ENCODE measurements around the gene DENND1A.
"Not testable (repeated sequence)": the region's sequence is repeated elsewhere in the genome, so short reads cannot be mapped to it uniquely, and the experiment has no call there.

DENND1A gene

GRCh38 chr9:123763910-123764588 is 165.9 kb downstream of the DENND1A start:
- DNase-seq, result no peak

- no peak for DNase-seq
Observed at GRCh38 chr9:123761905-123762605, 167.9 kb downstream of the DENND1A start.

DNA sequence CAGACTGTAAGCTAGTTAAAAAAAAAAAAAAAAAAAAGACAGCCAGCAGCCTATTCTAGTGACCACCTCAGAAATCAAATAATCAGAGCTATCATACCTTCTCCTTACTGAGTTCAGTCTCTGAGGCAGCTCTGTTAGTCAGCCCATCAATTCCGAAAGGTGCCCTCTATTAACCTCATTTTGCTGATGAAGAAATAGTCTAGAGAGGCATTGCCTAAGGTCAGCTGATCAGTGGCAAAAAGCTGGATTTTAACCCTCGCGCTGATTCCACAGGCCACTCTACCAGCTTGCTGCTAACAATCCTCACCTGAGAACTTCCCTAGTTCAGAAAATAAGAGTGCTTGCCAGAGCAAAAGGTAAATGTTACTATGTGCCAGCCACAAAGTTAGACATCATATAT is 172.0 kb downstream of the DENND1A start:
- DNase-seq, result no peak

DNA sequence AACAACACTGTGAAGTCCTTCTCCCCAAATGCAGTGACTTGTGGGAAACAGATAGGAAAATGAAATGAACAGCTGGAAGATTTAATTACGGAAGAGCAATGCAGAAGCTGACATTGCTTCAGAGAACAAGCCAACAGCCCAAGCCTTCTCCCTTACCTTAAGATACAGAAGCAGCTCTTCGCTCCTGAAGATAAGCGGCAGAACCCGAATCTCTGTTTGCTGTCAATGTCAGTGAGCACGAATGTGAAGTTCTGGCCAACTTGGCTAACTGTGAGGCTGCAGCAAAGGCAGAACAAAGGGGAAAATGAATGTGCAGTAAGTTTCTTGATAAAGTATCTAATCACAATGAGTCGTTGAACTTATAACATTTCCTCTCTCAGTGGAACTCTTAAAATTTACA is 172.4 kb downstream of the DENND1A start:
- DNase-seq, result no peak

DNA sequence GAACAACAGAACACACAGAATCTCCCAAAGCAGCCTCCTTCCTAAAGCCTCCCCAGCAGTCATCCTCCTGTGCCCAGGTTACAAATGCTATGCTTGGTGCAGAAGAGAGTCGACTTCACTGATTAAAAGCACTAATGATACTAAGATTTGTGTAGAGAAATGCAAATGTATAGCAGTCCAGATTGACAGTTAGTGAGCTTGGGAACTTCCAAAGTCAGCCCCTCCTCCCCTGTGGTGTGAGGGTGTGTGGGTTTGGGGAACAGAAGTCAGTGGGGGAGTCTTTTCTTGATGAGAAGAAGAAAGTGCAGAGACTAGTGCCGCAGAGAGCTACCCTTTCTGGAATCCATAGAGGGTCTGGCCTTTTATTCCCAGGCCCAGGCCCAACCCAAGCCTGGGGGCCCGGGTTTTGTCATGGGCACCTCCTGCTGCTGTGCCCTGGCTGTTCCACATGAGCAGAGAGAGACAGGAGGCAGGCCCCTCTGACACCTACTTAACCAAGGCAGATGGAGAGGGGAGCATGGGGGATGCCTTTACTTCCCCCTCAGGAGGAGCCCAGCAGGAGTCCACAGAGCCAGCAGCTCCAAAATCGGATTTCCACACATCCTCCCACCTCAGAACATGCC is 173.3 kb downstream of the DENND1A start:
- no peak for DNase-seq

DNA sequence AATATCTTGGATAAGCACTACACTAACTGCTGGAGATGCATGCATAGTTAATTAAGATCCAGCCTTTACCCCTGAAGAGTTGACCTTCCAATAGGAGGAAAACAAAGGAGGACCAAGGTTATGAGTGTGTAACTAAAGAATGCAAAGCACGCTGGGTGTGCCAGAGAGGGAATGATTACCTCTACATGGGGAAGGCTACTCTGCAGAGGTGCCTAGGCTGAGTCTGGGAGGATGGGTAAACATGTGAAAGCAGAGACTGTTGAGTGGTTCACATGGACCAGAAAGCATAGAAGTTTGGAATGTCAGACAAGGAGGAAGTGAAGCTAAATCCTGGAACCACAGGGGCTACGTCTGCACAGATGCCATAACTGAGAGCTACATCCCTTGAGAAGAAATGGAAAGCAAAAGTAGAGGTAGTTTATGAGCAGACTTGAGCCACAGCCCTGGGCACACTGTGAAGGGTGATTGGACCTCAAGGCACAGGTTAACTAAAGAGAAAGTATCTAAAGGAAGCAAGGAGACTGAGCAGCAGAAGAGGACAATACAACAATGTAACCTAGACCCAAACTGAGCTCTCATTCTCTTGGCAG is 176.2 kb downstream of the DENND1A start:
- DNase-seq, result no peak

DNA sequence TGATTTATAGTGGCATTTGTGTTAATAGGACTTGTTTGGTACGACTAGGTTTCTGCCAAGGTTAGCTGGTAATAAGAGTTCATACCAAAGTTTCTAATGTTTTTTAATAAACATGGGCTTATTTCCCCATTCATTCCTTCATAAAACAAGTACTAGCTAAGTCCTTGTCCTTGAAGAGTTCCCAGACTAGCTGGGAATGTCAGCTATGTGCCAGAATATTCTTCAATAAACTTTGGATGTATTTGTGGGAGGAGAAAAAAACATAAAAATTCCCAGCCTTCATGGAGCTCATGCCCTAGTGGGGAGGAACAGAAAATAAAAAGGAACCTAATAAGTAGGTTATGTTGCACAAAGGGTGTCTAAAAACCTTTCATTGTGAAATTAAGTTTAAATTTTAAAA is 176.9 kb downstream of the DENND1A start:
- DNase-seq, result no peak

DNA sequence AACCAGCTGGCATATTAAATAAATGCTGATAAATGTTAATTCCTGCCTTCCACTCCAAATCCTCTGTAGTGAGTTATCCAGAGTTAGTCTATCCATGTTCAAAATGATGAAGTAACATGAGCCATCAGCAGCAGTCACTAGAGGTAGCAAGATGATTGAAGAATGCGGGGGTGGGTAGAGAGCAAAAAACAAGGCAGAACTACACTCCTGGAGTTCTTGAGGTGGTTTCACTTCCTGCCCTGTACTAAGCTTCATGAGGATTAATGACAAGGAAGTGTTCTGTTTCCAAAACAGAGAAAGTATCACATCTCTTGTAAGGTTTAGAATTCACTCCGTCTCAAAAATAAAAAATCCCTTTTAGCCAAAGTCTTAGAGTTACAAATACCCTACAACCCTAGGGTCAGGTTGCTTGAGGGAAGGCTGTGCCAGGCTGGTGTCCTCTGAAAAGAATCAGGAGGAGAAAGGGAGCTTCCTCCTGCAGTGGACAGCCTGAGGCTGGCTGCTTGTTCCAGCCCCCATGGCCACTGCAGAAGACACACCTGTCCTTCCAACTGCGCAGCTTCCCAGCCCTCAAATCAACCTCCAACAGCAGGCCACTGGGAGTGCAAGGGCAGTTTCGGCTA is 180.2 kb downstream of the DENND1A start:
- DNase-seq, result no peak

GRCh38 chr9:123746765-123747164 is 183.2 kb downstream of the DENND1A start:
- DNase-seq, result no peak

DNA sequence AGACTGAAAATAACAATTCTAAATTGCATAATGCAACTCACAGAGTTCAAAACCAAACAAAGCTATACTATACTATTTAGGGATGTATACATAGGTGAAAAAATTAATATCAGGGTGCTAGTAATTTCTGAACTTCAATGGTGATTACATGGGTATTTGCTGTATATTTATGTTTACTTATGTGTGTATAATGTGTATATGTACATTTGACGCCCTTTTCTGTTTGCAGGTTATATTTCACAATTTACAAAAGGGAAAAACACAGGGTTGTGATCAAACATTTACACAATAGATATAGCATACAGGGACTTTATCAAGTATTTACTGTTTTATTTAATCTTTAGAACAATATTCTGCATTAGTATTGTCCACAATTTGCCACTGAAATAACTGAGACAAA is 184.0 kb downstream of the DENND1A start:
- no peak for DNase-seq

- no peak for DNase-seq
Observed at GRCh38 chr9:123745451-123745850, 184.5 kb downstream of the DENND1A start.

GRCh38 chr9:123743737-123744136 is 186.2 kb downstream of the DENND1A start:
- no peak for DNase-seq

GRCh38 chr9:123742009-123742767 is 187.7 kb downstream of the DENND1A start:
- peak in 1 of 3 experiments; percentile 3 for DNase-seq

- DNase-seq, result no peak
Observed at GRCh38 chr9:123741214-123741613, 188.7 kb downstream of the DENND1A start.

DNA sequence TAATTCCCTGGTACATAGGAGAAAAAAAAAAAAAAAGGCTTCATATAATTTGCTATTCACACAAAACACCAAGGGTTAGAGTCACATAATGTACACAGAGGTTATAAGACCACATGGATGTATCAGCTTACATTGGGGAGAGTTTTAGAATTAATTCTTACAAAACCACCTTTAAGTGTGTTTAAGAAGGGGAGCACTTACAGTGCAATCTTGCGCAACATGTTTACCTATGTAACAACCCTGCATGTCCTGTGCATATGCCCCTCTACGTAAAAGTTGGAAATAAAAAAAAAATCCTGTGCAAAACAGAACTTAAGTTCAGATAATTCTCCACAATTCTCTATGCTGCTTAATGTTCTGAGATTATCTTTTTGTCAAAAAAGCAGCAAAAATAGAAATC is 190.0 kb downstream of the DENND1A start:
- DNase-seq, result peak in 1 of 3 experiments; percentile 16

DNA sequence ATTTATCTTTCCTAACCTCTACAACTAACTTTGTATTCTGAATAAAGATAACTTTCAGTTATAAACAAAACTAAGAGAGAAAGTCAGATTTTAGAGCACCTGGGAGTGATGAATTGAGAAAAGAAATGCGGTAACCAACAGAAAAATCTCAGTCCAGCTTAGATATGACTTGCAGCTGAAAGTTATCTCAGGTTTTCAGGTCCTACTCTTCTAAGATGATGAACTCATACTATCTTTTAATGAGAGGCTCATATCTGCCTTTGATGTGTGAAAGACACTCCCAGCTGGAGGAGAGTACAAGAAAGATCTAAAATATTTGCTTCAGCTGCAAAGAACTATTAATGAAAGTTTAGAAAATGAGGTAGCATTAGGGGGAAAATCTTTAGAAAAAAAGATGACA is 190.5 kb downstream of the DENND1A start:
- DNase-seq, result no peak

DNA sequence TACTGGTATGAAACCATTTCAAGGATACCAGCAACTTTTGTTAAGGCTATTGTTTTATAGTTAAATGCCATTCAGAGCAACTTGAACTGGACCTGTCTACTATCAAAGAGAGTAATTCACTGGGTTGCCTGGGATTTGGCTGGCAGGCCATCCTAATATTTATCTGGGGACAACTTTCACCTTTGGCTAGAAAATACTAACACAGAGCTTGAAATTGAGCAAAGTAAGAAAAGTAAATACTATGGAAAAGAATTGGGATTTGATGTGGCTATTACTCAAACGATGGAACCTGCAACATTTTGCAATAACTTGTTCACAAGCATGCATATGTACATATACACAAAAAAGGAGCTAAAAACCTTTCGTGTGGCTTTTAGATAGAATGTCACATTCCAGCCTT is 191.3 kb downstream of the DENND1A start:
- DNase-seq, result no peak

- DNase-seq, result no peak
Observed at GRCh38 chr9:123735376-123735775, 194.6 kb downstream of the DENND1A start.

GRCh38 chr9:123728571-123728970 is 201.4 kb downstream of the DENND1A start:
- not testable (repeated sequence) for DNase-seq

GRCh38 chr9:123727332-123727731 is 202.6 kb downstream of the DENND1A start:
- DNase-seq, result no peak

DNA sequence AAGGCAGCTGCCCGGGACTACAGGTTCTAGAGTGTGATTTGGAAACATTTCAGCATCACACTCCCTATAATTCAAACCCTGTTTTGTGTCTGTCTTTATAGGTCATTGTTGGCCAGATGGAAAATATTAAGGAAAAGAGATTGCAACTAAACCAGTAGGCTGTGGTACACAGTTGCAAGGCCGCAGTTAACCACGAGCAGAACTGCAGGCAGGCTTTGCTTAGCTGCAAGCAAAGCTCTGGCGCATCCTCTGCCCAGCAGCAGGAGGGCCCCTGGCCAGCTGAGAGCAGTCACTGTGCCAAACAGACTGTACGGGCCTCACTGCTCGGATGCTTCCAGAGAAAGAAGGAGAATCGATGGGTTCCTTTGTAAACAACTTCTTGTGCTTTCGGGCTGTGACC is 204.5 kb downstream of the DENND1A start:
- DNase-seq, result no peak

- peak in 2 of 3 experiments; percentile 10 to 57 for DNase-seq
Observed at GRCh38 chr9:123724211-123724796, 205.6 kb downstream of the DENND1A start.
